Measurements from ENCODE around the gene BCL11B.

The BCL11B gene

DNA sequence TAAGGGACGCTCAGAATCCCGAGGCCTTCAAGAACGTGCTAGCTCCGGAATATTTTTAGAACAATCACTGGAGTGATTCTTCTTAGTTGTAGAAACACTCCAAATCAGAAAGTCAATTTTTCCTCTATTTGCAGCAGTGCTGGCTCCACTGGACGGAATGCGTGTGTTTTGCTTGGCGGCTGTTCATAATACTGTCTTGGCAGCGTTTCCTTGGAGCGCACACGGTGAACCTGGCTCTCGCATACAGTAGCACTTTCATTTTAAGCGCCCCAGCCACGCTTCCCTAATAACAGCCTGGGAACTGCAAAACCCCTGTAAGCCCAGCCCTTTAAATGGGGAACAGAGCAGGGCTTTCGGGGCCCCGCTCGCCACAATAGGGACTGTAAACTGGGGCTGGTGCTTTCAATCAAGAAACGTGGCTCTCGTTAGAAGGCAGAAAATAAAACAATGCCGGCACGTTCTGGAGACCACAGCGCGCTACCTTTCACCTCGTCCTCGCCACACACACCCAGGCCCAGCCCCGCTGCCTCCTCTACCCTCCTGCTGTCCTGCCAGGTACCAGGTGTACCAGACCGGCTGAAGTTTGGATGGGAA lies 79.9 kb downstream of the BCL11B start:
- in situ Hi-C loops (cut with HindIII; ENCODE audit: low sequenced_read_pairs), result no loop called here
- peak overlapping the region; percentile 26 for H3K4me3 ChIP-seq (ENCODE audit: low read depth, low read length)
- TF ChIP-seq, protein P1, sequence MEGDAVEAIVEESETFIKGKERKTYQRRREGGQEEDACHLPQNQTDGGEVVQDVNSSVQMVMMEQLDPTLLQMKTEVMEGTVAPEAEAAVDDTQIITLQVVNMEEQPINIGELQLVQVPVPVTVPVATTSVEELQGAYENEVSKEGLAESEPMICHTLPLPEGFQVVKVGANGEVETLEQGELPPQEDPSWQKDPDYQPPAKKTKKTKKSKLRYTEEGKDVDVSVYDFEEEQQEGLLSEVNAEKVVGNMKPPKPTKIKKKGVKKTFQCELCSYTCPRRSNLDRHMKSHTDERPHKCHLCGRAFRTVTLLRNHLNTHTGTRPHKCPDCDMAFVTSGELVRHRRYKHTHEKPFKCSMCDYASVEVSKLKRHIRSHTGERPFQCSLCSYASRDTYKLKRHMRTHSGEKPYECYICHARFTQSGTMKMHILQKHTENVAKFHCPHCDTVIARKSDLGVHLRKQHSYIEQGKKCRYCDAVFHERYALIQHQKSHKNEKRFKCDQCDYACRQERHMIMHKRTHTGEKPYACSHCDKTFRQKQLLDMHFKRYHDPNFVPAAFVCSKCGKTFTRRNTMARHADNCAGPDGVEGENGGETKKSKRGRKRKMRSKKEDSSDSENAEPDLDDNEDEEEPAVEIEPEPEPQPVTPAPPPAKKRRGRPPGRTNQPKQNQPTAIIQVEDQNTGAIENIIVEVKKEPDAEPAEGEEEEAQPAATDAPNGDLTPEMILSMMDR (IDR thresholded peaks at IDR 0.05; ENCODE audit: low read depth, low read length), result no peak
- peak; percentile 78 for DNase-seq (ENCODE audit: low read depth, low spot score)

DNA sequence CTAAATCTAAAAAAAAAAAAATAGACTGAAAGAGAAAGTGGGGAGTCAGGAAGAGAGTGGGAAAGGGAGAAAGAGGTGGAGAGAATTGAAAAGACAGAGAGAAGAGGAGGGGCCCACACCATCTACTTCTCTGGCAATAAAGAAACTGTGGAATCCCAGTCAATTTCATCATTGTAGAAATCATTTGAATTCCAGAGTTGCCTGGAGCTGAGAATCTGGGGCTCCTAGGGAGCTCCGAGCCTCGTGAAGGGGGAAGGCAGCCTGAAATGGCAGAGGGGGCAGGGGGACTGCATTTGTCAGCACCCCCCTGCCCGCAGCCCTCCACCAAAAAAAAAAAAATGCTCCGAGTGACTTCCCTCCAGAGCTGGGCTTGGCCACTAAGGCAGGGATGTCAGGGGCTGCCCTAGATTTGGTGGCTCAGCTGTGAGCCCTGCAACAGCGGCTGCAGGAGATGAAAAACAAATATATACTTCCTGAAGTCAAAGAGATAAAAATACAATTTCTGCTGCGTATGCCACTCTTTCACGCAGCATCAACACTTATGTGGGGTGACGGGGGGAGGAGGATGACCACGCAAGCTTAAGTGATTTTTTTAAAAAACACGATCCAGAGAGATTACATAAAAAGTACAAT lies 80.5 kb downstream of the BCL11B start:
- TF ChIP-seq, protein P1 (IDR thresholded peaks at IDR 0.05; ENCODE audit: low read depth, low read length), result no peak
- H3K4me3 ChIP-seq (ENCODE audit: low read depth, low read length), result peak overlapping the region; percentile 26

DNA sequence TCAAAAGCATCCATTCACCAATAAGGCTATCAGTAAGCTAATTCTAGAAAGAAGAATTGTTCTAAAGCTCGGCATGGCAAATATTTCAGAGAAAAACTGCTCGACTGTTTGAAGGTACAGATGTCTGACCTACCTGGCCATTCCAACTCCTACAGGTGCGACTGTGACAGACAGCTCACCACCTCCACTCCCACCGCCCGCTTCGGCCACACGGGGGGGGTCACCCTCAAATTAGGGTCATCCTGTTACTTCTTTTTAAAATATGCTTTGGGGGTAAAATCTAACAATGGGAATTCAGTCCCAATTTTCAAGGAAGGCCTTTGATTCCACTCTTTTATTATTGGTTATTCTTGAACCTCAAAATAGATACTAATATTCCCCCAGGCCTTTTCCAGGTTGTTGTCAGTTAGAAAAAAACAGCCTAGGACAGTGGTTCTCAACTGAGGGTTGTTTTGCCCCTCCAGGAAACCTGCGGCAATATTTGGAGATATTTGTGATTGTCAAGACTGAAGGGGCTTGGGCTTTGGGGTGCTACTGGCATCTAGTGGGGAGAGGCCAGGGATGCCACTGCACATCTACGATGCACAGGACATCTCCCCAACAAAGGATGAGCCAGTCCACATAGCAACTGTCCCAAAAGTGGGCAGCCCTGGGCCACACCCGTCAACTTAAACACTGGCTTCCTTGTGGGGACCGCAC lies 81.2 kb downstream of the BCL11B start:
- no peak for DNase-seq (ENCODE audit: low read depth, low spot score)
- no peak overlapping the region for H3K4me3 ChIP-seq (ENCODE audit: low read depth, low read length)
- TF ChIP-seq, protein P1 (IDR thresholded peaks at IDR 0.05; ENCODE audit: low read depth, low read length), result no peak
- in situ Hi-C loops (cut with HindIII; ENCODE audit: low sequenced_read_pairs), result no loop called here

More for the DNA sequence above, 80.5 kb downstream of the BCL11B start:
- DNase-seq (ENCODE audit: low read depth, low spot score), result peak; percentile 10
- in situ Hi-C loops (cut with HindIII; ENCODE audit: low sequenced_read_pairs), result no loop called here

DNA sequence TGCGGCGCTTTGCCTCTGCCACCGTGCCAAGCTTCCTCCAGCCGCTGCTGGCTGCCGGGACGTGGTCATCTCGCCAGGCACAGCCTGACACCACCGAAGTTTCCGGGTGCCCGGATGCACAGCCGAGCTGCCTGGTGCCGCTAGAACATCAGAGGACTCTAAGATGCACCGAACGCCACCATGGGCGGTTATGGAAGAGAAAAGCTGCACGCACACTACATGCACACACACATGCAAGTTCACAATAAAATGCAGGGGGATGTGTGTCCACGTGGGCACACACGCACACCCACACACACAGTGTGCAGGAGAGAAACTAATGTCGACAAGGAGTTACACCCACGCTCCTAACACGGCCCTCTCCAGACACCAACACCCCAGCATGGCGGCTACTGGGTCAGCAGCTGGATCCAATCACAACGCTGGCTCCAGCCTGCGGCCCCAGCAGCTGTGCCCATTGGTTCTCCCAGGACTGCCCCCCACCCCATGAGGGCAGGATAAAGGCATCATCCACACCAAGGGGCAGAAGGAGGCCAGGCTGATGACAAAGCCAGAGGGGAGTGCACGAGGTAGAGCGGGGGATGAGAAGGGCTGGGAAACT lies 82.7 kb downstream of the BCL11B start:
- in situ Hi-C loops (cut with HindIII; ENCODE audit: low sequenced_read_pairs), result no loop called here
- no peak overlapping the region for H3K4me3 ChIP-seq (ENCODE audit: low read depth, low read length)
- TF ChIP-seq, protein P1 (IDR thresholded peaks at IDR 0.05; ENCODE audit: low read depth, low read length), result no peak
- DNase-seq (ENCODE audit: low read depth, low spot score), result no peak

DNA sequence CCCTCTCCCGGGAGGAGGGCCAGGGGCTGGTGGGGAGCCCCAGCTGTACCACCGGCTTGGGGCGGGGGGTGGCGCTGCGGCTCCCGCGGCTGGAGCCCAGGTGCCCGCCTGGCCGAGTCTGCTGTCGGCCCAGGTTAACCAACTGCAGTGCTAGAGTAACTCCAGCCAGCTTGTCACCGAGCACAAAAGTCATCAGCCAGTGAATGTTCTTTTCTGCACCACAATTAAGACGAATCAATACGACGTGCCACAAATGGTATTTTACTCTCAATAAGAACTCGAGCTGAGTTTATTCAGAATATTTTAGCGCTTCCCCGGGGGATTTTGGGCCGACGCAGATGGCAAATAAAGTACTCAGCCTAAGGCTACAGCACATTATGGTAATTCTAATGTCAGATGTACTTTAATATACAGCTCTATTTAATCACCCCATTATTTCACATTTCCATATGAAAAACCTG lies 83.2 kb downstream of the BCL11B start:
- TF ChIP-seq, protein P1 (IDR thresholded peaks at IDR 0.05; ENCODE audit: low read depth, low read length), result peak; percentile 8
- no peak for DNase-seq (ENCODE audit: low read depth, low spot score)
- in situ Hi-C loops (cut with HindIII; ENCODE audit: low sequenced_read_pairs), result no loop called here
- H3K4me3 ChIP-seq (ENCODE audit: low read depth, low read length), result no peak overlapping the region

DNA sequence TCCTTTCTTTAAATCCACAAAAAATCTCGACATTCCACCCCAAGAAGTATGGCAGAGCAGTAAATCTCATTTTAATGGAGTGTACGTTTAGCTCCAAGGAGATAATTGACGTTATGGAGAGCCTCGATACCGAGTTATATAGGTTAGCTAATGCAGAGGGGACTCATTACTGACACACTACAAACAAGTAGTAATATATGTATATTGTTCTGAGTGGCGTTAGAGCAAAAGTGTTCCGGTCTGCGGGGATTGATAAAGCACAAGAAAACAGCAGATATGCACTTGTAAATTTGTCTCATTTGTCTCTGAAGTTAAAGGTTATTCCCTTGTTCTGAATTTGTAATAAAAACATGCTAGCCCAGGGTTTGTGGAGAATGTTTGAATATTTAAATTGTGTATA lies 84.1 kb downstream of the BCL11B start:
- in situ Hi-C loops (cut with HindIII; ENCODE audit: low sequenced_read_pairs), result no loop called here
- no peak for DNase-seq (ENCODE audit: low read depth, low spot score)
- no peak overlapping the region for H3K4me3 ChIP-seq (ENCODE audit: low read depth, low read length)
- TF ChIP-seq, protein P1 (IDR thresholded peaks at IDR 0.05; ENCODE audit: low read depth, low read length), result no peak

All from astrocyte of the spinal cord (primary cell).